HepG2 (cell line): ENCODE data around the gene NT5M. TPM values are rescaled to one million over a fixed set of nuclear protein-coding genes. Genes with fewer than 3 reads are reported as not detected.
A peak's percentile ranks its signal among the peaks of the same experiment; 100 is the strongest.

Source experiments
- AGO2 ChIP-seq: fragments of 200-400 bp; formaldehyde crosslinking; optimal IDR thresholded peaks from 2 replicates; pipeline ENCODE3; 2017; ENCODE audit warnings: mild to moderate bottlenecking, low read depth, low read length, moderate library complexity
- ATF6 ChIP-seq: sonication (generic); formaldehyde crosslinking; conservative IDR thresholded peaks from 2 replicates; pipeline ENCODE4 v1.4.0; 2020; ENCODE audit warnings: missing genetic modification reagents
- ETS1 ChIP-seq: sonication (generic); formaldehyde crosslinking; IDR thresholded peaks from 2 replicates; pipeline ENCODE4 v1.4.0; 2020; ENCODE audit warnings: missing genetic modification reagents
- HDAC1 ChIP-seq: sonication (generic); formaldehyde crosslinking; IDR thresholded peaks from 2 replicates; pipeline ENCODE4 v1.5.1; 2020; ENCODE audit warnings: mild to moderate bottlenecking, missing genetic modification reagents
- HOMEZ ChIP-seq: IDR thresholded peaks from 2 replicates; pipeline ENCODE4 v1.6.1; 2016; ENCODE audit warnings: low read depth
- KDM1A ChIP-seq: IDR thresholded peaks from 2 replicates; pipeline ENCODE4 v1.6.1; 2016; ENCODE audit warnings: missing compliant biosample characterization
- KDM2A ChIP-seq: sonication (generic); formaldehyde crosslinking; IDR thresholded peaks from 2 replicates; pipeline ENCODE4 v1.4.0; 2020; ENCODE audit warnings: low read depth, missing genetic modification reagents, borderline replicate concordance
- LBX2 ChIP-seq: sonication (generic); formaldehyde crosslinking; IDR thresholded peaks from 2 replicates; pipeline ENCODE4 v1.5.0; 2020; ENCODE audit warnings: missing genetic modification reagents, mild to moderate bottlenecking, borderline replicate concordance
- PHF8 ChIP-seq: sonication (generic); formaldehyde crosslinking; IDR thresholded peaks from 2 replicates; pipeline ENCODE4 v1.5.0; 2020; ENCODE audit warnings: missing genetic modification reagents
- REL ChIP-seq: sonication (generic); formaldehyde crosslinking; conservative IDR thresholded peaks from 2 replicates; pipeline ENCODE4 v1.8.0; 2022; ENCODE audit warnings: mild to moderate bottlenecking, missing genetic modification reagents, moderate library complexity
- SSRP1 ChIP-seq: IDR thresholded peaks from 2 replicates; pipeline ENCODE4 v1.6.1; 2016; ENCODE audit warnings: control low read depth
- STAG1 ChIP-seq: sonication (generic); formaldehyde crosslinking; IDR thresholded peaks from 2 replicates; pipeline ENCODE4 v1.4.0; 2020; ENCODE audit warnings: missing genetic modification reagents
- TBX2 ChIP-seq: sonication (generic); formaldehyde crosslinking; IDR thresholded peaks from 2 replicates; pipeline ENCODE4 v1.5.0; 2020; ENCODE audit warnings: missing genetic modification reagents, mild to moderate bottlenecking, borderline replicate concordance
- ZNF224 ChIP-seq: sonication (generic); formaldehyde crosslinking; IDR thresholded peaks from 2 replicates; pipeline ENCODE4 v1.5.0; 2020; ENCODE audit warnings: mild to moderate bottlenecking, missing genetic modification reagents
- ZNF354B ChIP-seq: sonication (generic); formaldehyde crosslinking; IDR thresholded peaks from 2 replicates; pipeline ENCODE4 v1.8.0; 2022; ENCODE audit warnings: mild to moderate bottlenecking, missing genetic modification reagents
- ZNF460 ChIP-seq: sonication (generic); formaldehyde crosslinking; IDR thresholded peaks from 2 replicates; pipeline ENCODE4 v1.5.1; 2020; ENCODE audit warnings: missing genetic modification reagents, mild to moderate bottlenecking, borderline replicate concordance
- ZNF547 ChIP-seq: sonication (generic); formaldehyde crosslinking; IDR thresholded peaks from 2 replicates; pipeline ENCODE4 v1.5.1; 2020; ENCODE audit warnings: mild to moderate bottlenecking, missing genetic modification reagents
- ZNF710 ChIP-seq: sonication (generic); formaldehyde crosslinking; IDR thresholded peaks from 2 replicates; pipeline ENCODE4 v1.5.0; 2020; ENCODE audit warnings: mild to moderate bottlenecking, missing genetic modification reagents, borderline replicate concordance
- ZNF713 ChIP-seq: sonication (generic); formaldehyde crosslinking; IDR thresholded peaks from 2 replicates; pipeline ENCODE4 v1.4.0; 2020; ENCODE audit warnings: mild to moderate bottlenecking, missing genetic modification reagents
- ZNF780A ChIP-seq: sonication (generic); formaldehyde crosslinking; IDR thresholded peaks from 2 replicates; pipeline ENCODE4 v1.8.0; 2022; ENCODE audit warnings: mild to moderate bottlenecking, missing genetic modification reagents, moderate library complexity
- ZSCAN31 ChIP-seq: sonication (generic); formaldehyde crosslinking; IDR thresholded peaks from 2 replicates; pipeline ENCODE4 v1.5.0; 2020; ENCODE audit warnings: low read depth, mild to moderate bottlenecking, missing genetic modification reagents
- polyA plus RNA-seq, 8 experiments: library from polyadenylated mRNA; depleted of rRNA in 3 of 8; stranded (reverse) in 7 of 8; unstranded in 1 of 8; fragments of >200 nt; fragmentation: Illumina TruSeq in 4 of 8; extraction: Trizol in 4 of 8; gene quantifications; 2 replicates each; pipeline versions ENCODE4 v1.2.1 to v1.2.3, GENCODE V29; 2011 to 2016; ENCODE audit warnings: low read depth in 4 of 8, missing spikeins in 1 of 8, mixed read lengths in 1 of 8; ENCODE audit not compliant: insufficient read depth in 1 of 8
- total RNA-seq, 5 experiments: library from RNA; depleted of rRNA; stranded (reverse); fragments of >200 nt; fragmentation: Illumina TruSeq; extraction: Trizol; gene quantifications; 2 replicates each; pipeline ENCODE4 v1.2.3, GENCODE V29; 2016; ENCODE audit warnings: low read depth in 1 of 5
- TF ChIP-seq, protein P1 (sequence below): sonication (generic); formaldehyde crosslinking; IDR thresholded peaks from 2 replicates; pipeline ENCODE4 v1.4.0; 2020; ENCODE audit warnings: mild to moderate bottlenecking, missing genetic modification reagents

The NT5M gene
- total and polyA plus RNA-seq, 2 of the 13 experiments (the other 11 are each of a cell fraction or from before 2014, with no cell fraction given) = 0.55 to 0.78 TPM

DNA sequence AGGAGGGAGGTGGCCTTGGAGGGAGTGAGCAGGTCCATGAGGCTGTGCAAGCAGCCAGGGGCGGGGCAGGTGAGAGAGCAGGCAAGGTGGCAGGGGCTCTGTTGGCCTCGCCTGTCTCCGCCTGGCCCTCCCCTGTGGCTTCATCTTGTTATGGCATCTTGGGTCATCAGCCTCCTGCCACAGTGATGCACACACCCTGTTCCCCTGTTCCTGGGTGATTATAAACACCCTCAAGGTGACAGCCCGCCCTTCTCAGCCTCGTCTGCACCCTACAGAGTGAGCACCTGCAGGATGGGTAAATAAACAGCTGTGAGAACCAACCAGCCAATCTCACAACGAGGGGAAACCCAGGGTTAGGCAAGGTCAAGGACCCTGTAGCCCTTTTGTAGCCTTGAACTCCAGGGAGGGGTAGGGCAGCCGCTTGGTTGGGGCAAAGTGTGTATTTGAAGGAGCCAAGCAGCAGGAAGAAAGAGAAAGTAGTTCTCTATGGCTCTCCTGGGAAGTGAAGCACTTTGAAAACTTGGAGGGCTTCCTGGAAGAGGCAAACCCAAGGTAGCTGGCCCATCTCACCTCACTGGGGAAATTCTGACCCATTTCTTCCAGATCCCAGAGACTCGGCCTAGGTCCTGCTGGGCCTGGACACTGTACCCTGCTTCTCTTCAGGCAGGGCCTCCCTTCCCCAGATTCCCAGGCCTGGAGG, 60.6 kb downstream of the NT5M start (continued):
- TF ChIP-seq ZNF710 (CRISPR knock-in tag) (no peak), ZNF780A (CRISPR knock-in tag) (no peak), ETS1 (CRISPR knock-in tag) (no peak), KDM1A (no peak), ZNF224 (CRISPR knock-in tag) (no peak), REL (no peak), HOMEZ (CRISPR knock-in tag) (no peak), ZNF460 (CRISPR knock-in tag) (no peak), LBX2 (CRISPR knock-in tag) (no peak), ZNF354B (CRISPR knock-in tag) (no peak), TBX2 (peak; percentile 64; the same call in 1 of the 2 replicates), ATF6 (no peak), SSRP1 (CRISPR knock-in tag) (no peak), ZSCAN31 (CRISPR knock-in tag) (no peak), ZNF713 (CRISPR knock-in tag) (no peak), AGO2 (no peak), HDAC1 (no peak), STAG1 (no peak), ZNF547 (CRISPR knock-in tag) (no peak), PHF8 (CRISPR knock-in tag) (0 out of 2 replicates have a peak, but pooled peaks have one; percentile 15), KDM2A (no peak)
- TF ChIP-seq, protein P1, sequence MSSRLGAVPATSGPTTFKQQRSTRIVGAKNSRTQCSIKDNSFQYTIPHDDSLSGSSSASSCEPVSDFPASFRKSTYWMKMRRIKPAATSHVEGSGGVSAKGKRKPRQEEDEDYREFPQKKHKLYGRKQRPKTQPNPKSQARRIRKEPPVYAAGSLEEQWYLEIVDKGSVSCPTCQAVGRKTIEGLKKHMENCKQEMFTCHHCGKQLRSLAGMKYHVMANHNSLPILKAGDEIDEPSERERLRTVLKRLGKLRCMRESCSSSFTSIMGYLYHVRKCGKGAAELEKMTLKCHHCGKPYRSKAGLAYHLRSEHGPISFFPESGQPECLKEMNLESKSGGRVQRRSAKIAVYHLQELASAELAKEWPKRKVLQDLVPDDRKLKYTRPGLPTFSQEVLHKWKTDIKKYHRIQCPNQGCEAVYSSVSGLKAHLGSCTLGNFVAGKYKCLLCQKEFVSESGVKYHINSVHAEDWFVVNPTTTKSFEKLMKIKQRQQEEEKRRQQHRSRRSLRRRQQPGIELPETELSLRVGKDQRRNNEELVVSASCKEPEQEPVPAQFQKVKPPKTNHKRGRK (CRISPR knock-in tag) = no peak
